Gastrocnemius medialis (tissue), 4 donors: ENCODE data around the gene NR1I2.

Source experiments
- CTCF ChIP-seq, 5 experiments: fragments of 450-650 bp in 3 of 5; fragments of 200-600 bp in 2 of 5; sonication (generic) in 2 of 5; IDR thresholded peaks in 4 of 5; conservative IDR thresholded peaks in 1 of 5; 1 replicate in 4 of 5; 2 replicates in 1 of 5; pipeline ENCODE4 v1.5.1; 2016 to 2019; ENCODE audit warnings: antibody characterized with exemption in 5 of 5, mild to moderate bottlenecking in 3 of 5, moderate library complexity in 3 of 5
- POLR2A ChIP-seq, 2 donors: fragments of 450-650 bp; IDR thresholded peaks; one replicate each; pipeline ENCODE4 v1.6.1; 2017; ENCODE audit warnings: antibody characterized with exemption in 2 of 2, mild to moderate bottlenecking in 2 of 2, moderate library complexity in 2 of 2

- TF ChIP-seq POLR2A (IDR thresholded peaks at IDR 0.05) = no peak
- no peak for TF ChIP-seq CTCF (IDR thresholded peaks at IDR 0.05 in 4 of 5, conservative IDR thresholded peaks at IDR 0.05 in 1 of 5)
Observed at GRCh38 chr3:119796368-119796767, 14.5 kb downstream of the NR1I2 start.
